ENCODE data around the gene RAB3GAP2. TPM values are rescaled to one million over a fixed set of nuclear protein-coding genes. Genes with fewer than 3 reads are reported as not detected.

The RAB3GAP2 gene
- total and polyA plus RNA-seq, 12 donors: 5.7 to 35.8 (median 27.6) TPM

DNA sequence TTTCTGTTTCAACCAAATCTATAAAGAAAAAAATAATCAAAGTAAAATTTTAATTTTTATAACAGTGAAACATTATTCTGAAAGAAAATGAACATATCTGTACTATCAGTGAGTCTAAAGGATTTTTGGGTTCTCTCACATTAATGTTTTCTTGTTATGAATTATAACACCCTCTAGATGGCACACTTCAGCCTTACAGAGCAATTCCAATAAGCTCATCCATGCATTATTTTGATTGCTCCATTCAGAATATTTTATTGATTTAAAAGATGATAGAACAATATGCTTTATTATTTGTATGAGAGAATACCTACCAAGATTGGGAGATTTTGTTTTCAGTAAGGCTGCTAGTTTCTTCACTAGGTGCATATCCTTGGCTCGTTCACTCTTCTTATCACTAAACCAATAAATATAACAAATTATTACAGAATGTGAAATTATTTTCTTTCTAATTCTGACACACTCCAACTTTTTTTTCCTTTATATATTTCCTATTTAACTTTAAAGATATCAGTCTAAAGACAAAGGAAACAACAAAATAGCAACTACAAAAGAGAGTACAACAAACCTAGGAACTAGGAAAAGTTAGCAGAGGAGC is 82.4 kb downstream of the RAB3GAP2 start:
- DNase-seq: no peak

GRCh38 chr1:220188538-220188937 is 83.7 kb downstream of the RAB3GAP2 start:
- no peak overlapping the region for H3K4me3 ChIP-seq
- TF ChIP-seq, protein P1, sequence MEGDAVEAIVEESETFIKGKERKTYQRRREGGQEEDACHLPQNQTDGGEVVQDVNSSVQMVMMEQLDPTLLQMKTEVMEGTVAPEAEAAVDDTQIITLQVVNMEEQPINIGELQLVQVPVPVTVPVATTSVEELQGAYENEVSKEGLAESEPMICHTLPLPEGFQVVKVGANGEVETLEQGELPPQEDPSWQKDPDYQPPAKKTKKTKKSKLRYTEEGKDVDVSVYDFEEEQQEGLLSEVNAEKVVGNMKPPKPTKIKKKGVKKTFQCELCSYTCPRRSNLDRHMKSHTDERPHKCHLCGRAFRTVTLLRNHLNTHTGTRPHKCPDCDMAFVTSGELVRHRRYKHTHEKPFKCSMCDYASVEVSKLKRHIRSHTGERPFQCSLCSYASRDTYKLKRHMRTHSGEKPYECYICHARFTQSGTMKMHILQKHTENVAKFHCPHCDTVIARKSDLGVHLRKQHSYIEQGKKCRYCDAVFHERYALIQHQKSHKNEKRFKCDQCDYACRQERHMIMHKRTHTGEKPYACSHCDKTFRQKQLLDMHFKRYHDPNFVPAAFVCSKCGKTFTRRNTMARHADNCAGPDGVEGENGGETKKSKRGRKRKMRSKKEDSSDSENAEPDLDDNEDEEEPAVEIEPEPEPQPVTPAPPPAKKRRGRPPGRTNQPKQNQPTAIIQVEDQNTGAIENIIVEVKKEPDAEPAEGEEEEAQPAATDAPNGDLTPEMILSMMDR (IDR thresholded peaks at IDR 0.05): no peak
- no peaks in the 10 kb centered on the region for H3K9me3 ChIP-seq
- no peak overlapping the region for H3K27ac ChIP-seq
- H3K27me3 ChIP-seq: no peaks in the 10 kb centered on the region
- DNase-seq (no peak), ATAC-seq (no peak)
- intact Hi-C loops (cut with DNase I): no loop called here
- WGBS, 2 donors: 89 to 97% methylated on average over 2 of the region's 2 CpGs
- H3K36me3 ChIP-seq: peaks cover 0 to 100% (median 30%) of the 10 kb centered on the region in 9 donors
- no peaks in the 10 kb centered on the region for H3K4me1 ChIP-seq

More for the DNA sequence above, 82.4 kb downstream of the RAB3GAP2 start:
- H3K4me3 ChIP-seq: no peak overlapping the region
- H3K9me3 ChIP-seq: no peaks in the 10 kb centered on the region
- H3K36me3 ChIP-seq: peaks cover 0 to 100% (median 42%) of the 10 kb centered on the region in 9 donors
- no peak overlapping the region for H3K27ac ChIP-seq
- intact Hi-C loops (cut with DNase I): no loop called here
- no peaks in the 10 kb centered on the region for H3K4me1 ChIP-seq
- TF ChIP-seq, protein P1 (IDR thresholded peaks at IDR 0.05): peak in 7 of 9 donors; percentile 39 to 67 (median 53)
- WGBS, 2 donors: 92 to 98% methylated on average over 1 of the region's 1 CpG
- H3K27me3 ChIP-seq: no peaks in the 10 kb centered on the region
- ATAC-seq: no peak

DNA sequence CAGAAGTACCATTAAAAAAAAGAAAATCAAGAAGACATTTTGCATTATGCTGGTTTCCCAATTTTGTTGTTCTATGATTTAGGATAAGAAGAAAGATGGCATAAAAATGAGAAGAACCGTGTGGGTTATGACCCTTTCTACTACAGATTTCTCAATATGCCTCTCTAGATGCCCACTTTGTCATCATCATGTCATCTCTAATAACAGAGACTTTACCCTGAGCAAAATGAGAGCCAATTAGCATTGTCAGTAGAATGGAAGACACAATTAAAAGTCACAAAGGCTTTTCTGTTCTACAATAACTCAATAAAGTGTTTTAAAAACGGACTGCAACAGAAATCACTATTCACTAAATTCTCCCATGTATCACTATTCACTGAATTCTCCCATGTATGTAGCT is 85.5 kb downstream of the RAB3GAP2 start:
- TF ChIP-seq, protein P1 (IDR thresholded peaks at IDR 0.05): no peak
- DNase-seq (no peak), ATAC-seq (no peak)
- intact Hi-C loops (cut with DNase I): no loop called here
- Histone ChIP-seq H3K9me3 (no peaks in the 10 kb centered on the region), H3K27me3 (no peaks in the 10 kb centered on the region), H3K27ac (no peak overlapping the region), H3K4me1 (no peaks in the 10 kb centered on the region), H3K36me3 (peaks cover 0 to 100% (median 22%) of the 10 kb centered on the region in 9 donors), H3K4me3 (no peak overlapping the region)
- 95 to 97% methylated on average over 2 of the region's 2 CpGs for WGBS, 2 donors

GRCh38 chr1:220184506-220184905 is 87.7 kb downstream of the RAB3GAP2 start:
- Histone ChIP-seq H3K36me3 (peaks cover 0 to 100% (median 27%) of the 10 kb centered on the region in 9 donors), H3K27ac (no peak overlapping the region), H3K4me1 (no peaks in the 10 kb centered on the region), H3K9me3 (peaks cover 0 to 2% (median 0%) of the 10 kb centered on the region in 11 donors), H3K27me3 (no peaks in the 10 kb centered on the region), H3K4me3 (no peak overlapping the region)
- ATAC-seq (no peak), DNase-seq (no peak)
- TF ChIP-seq, protein P1 (IDR thresholded peaks at IDR 0.05): no peak
- 97% methylated on average over 1 of the region's 1 CpG for WGBS, 2 donors
- intact Hi-C loops (cut with DNase I): no loop called here
